ENCODE measurements around the gene TBC1D23.

The TBC1D23 gene

DNA sequence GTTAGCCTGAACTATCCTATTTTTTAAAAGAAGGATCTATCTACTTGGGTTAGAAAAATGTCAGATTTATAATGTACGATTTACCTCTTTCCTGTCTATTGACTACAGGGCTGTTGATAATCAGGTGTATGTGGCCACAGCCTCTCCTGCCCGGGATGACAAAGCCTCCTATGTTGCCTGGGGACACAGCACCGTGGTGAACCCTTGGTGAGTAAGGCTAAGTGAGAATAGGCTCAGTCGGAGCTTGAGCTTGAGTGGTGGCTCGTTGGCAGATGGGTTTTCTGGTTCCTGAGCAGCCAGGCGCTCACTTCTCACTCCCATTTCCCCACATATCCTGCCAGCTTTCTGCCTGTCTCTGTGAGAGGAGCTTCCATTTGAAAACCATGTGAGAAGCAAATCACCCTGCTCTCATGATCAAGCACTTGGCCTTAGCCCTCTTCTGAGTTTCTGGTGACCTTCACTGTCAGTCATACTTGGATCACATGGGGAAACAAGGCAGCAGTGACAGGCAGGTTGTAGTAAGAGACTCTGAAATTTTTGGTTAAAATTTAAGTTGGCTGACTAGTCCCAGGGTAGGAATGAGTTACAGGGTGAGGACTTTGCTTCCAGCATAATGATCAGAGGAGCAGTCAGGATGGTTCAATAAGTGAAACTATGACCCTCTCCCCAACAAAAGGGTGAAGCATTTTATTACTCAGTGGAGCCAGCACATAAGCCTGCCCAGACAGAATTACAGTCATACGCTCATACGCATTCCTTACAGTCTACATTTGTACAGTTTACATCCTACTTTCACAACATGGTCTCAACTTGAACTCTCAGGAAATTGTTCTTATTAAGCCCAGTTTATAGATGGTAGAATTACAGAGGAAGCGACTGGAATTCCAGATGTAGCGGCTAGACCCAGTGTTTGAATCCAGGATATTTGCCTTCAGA, 91.8 kb downstream of the TBC1D23 start:
- no peak for DNase-seq (ENCODE audit: low spot score)

DNA sequence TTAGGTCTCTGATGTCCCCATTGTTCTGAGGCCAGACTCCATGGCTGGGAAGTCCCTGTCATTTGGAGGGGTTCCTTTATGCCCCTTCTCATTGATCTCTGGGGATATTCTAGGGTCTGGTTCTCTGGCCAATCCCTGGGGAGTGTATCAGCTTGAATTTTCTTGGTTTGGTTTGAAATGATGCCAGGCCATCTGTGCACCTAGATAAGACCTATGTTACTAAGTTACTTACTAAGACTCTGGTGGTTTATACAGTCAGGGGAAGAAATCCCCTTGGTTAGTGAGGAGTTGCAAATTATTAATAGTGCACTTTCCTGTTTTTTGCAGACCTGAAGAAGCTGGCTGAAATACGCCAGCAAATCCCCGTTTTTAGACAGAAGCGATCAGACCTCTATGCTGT, 94.1 kb downstream of the TBC1D23 start:
- no peak for DNase-seq (ENCODE audit: low spot score)

DNA sequence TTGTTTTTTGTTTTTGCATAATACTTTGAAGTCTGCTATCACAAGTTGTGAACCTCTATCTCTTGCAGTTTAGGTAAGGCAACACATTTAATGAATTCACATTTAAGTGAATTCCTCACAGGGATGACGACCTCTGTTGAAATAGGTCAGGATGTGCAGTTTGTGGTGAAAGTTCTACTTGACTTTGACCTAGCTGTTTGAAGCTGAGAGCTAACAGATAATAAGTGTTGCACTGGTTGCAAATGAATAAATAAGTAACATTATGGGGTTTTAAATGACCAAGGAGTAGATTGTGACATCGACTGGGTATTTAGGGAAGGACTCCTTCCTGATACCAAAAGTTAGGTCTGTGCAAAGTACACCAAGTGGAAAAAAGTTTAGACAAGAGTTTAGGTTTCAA, 97.6 kb downstream of the TBC1D23 start:
- DNase-seq (ENCODE audit: low spot score) = no peak

DNA sequence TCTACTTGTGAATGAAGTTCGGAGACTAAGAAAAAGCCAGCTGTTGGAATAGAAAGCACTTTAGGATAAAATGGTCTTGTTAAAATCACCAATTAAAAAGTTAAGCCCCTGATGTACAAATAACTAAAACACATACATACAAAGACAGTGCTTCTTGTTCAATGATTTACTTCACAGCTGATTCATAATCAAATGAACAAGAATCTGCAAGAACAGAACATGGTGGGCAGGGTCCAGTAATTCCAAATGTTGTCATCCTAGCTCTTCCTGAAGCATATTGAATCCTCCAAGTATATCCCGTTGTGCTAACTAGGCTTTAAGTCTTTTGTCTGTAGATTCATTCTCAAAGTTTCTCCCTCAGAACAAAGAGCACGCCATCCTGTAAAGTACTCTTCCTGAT, 98.2 kb downstream of the TBC1D23 start:
- no peak for DNase-seq (ENCODE audit: low spot score)

DNA sequence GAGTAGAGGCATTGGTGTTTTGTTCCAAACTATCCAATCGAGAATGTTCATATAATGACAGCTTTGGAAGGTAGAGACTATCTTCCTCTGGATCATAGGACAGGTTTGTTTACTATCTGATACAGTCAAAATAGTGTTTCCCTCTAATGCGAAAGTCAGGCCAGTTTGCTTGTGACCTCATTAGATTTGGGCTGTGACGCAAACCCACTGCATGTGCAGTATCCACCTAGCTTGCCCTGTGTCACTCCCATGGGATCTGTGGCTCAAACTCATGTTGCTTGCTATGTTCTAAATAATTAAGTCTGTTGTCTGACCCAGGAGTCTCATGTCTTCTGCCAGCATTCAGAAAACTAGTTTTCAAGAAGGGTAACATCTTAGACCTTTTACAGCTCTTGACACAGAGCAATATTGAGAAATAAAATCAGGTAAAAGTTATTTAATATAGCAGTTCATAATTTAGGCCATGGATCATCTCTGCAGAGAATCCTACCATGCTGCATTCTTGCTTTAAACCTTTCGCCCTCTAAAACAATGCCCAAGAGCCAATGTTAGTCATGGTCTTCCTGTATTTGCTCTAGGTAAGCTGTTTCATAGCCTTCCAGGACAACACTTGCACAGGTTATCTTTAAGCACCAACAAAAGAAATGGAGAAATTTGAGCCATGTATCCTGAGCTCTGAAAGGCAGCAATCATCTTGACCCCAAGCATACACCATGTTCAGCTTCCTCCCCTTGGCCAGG, 100.1 kb downstream of the TBC1D23 start:
- no peak for DNase-seq (ENCODE audit: low spot score)

DNA sequence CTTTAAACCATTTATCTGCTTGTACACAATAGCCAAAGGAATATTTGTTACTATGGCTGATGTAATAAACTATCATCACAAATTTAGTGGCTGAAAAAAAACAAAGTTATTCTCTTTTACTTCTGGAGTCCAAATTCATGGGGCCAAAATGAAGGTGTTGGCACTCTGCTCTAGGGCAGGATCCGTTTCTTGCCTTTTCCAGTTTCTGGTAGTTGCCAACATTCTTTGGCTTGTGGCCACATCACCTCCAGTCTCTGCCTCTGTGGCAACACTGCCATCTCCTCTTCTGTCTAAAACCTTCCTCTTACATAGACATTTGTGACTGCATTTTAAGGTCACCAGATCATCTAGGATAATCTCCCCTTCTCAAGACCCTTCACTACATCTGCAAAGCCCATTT, 101.1 kb downstream of the TBC1D23 start:
- DNase-seq (ENCODE audit: low spot score) = no peak

DNA sequence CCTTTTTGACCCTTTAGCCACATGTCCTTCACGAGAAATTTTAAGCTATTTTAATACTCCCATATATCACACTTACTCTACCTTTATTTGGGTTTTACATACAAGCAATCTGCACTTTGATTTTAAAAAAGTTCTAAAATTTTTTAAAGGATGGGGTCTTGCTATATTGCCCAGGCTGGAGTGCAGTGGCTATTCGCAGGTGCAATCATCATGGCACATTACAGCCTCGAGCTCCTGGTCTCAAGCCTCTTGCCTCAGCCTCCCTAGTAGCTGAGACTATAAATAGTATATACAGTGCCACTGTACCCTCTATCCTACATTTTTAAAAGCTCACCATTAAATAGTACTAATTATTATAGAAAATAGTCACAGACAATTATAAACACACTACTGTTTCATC, 103.6 kb downstream of the TBC1D23 start:
- DNase-seq (ENCODE audit: low spot score) = no peak

DNA sequence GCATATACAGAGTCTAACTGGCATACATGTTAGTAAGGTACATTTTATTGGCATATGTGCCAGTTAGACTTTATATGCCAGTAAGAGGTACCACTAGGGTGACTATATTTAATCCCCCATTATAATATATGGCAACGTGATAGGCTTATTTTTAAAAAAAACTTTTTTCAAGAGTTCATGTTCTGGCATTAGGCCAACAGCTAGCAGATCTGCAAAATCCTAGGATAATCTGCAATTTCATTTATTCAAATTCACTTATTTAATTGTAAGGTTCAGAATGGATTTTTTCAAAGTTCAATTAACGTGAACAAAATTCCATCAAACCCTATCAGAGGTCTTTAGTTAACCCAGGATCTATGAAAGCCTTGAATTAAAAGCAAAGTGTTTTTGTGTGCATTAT, 105.6 kb downstream of the TBC1D23 start:
- DNase-seq (ENCODE audit: low spot score) = no peak

DNA sequence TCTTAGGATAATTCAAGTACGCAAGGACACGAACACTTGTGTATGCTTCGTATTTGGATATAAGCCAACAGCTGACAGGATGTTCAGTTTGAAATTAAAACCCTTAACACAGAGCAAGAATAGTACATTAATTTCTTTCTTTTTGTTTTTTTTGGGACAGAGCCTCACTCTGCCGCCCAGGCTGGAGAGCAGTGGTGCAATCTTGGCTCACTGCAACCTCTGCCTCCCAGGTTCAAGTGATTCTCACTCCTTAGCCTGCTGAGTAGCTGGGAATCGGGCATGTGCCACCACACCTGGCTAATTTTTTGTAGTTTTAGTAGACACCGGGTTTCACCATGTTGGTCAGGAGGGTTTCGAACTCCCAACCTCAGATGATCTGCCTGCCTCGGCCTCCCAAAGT, 107.6 kb downstream of the TBC1D23 start:
- DNase-seq (ENCODE audit: low spot score) = no peak

DNA sequence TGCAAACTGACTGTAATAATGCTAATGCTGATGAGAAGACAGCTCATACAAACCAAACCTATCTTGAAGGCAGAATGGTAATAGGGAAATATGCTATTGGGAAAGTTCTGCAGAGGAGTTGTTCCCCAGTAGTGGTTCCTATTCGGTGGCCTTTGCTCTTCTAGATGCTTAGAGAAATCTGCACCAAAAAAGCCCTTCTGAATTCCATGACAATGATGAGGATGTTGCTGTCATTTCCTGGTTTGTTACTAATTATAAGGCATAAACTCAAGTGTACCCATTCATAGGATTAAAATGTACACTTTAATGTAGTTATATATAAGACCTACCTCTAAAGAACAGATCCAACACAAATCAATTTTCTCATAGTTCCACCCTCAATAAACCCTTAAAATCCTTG, 110.0 kb downstream of the TBC1D23 start:
- no peak for DNase-seq (ENCODE audit: low spot score)

DNA sequence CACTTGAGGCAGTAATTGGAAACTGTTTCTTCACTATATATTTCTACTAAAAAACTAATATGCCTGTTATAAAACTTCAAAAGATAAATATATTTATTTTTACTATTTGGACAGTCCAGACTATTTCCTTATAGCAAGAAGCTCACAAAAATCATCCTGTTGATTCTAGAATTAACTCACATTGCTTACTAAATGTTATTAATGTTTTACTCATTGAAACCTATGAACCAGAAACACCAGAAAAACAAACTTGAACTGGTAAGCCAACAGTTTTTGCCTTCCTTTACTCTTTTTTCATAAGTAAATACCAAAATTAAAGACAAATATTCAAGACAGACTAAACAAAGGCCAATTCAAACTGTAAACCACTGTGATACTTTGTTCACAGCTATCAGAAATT, 113.7 kb downstream of the TBC1D23 start:
- no peak for DNase-seq (ENCODE audit: low spot score)
